Fibroblast of mammary gland (primary cell): ENCODE data around the gene RIPOR2.
"Not testable (repeated sequence)": the region's sequence is repeated elsewhere in the genome, so short reads cannot be mapped to it uniquely, and the experiment has no call there.

ENCODE experiments used
- DNase-seq: peaks from one replicate; pipeline ENCODE4 v3.0.0-alpha.2; 2010; ENCODE audit warnings: low read depth
- H3K4me3 ChIP-seq: 2 replicates; pipeline ENCODE4 v1.5.1; 2011; ENCODE audit warnings: low read depth, mild to moderate bottlenecking, low read length, moderate library complexity; ENCODE audit not compliant: control insufficient read depth
- TF ChIP-seq, protein P1 (sequence below): conservative IDR thresholded peaks from 2 replicates; pipeline ENCODE4 v1.5.1; 2011; ENCODE audit warnings: low read depth, low read length, inconsistent platforms; ENCODE audit not compliant: control insufficient read depth, insufficient read depth

RIPOR2 gene

DNA sequence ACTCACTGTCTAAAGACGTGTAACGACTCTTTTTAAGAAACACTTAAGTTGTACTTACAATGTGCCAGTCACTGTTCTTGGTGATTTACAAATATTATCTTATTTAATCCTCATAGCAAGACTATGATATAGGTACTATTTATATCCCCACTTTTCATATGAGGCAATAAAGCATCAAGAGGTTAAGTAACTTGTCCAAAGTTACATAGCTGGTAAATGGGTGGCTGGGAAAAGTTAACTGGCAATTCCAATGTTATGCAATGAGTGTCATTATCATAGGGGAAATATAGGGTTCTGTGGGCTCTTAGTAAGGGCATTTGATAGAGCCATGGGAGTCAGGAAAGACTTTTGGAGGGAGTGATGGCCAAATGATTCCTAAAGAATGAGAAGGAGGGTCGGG lies 21.4 kb upstream of the RIPOR2 start:
- no peak for DNase-seq
- TF ChIP-seq, protein P1, sequence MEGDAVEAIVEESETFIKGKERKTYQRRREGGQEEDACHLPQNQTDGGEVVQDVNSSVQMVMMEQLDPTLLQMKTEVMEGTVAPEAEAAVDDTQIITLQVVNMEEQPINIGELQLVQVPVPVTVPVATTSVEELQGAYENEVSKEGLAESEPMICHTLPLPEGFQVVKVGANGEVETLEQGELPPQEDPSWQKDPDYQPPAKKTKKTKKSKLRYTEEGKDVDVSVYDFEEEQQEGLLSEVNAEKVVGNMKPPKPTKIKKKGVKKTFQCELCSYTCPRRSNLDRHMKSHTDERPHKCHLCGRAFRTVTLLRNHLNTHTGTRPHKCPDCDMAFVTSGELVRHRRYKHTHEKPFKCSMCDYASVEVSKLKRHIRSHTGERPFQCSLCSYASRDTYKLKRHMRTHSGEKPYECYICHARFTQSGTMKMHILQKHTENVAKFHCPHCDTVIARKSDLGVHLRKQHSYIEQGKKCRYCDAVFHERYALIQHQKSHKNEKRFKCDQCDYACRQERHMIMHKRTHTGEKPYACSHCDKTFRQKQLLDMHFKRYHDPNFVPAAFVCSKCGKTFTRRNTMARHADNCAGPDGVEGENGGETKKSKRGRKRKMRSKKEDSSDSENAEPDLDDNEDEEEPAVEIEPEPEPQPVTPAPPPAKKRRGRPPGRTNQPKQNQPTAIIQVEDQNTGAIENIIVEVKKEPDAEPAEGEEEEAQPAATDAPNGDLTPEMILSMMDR: no peak
- no peak overlapping the region for H3K4me3 ChIP-seq

DNA sequence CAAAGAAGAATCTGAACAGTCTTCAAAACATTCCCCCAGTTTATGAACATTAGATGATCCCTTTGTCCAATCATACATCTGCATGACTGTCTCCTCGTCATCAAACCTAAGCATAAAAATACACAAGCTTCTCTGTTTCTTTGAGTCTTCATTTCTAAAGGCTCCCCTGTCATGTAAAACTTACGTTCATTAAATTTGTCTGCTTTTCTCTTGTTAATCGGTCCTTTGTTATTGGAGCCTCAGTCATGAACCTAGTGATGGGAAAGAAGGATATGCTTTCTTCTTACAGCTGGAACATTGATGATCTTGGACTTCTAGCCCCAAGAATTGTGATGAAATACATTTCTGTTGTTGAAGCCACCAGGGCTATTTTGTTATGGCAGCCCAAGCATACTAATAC lies 18.0 kb upstream of the RIPOR2 start:
- no peak overlapping the region for H3K4me3 ChIP-seq
- DNase-seq: no peak
- TF ChIP-seq, protein P1: no peak

DNA sequence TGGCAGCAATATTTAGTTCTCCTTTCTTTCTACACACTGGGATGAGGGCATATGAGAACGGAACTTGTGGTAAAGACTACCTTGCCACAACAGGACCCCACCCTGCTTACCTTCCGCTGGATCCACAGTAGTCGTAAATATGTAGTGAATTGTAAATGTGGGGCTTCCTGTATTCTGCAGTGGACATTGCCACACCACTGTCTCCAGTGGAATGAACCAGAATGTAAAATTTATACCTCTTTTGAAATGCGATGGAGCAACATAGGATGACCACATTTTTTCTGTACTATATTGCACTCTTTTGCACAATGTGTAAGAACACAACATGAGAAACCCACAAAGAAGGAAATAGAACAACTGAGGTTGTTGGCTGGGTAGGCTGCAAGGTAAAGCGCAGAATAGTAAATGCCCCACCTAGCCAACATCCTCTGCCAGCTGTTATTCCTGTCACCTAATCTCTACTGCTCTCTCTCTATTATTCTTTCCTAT lies 16.1 kb upstream of the RIPOR2 start:
- no peak overlapping the region for H3K4me3 ChIP-seq
- DNase-seq: no peak
- TF ChIP-seq, protein P1: no peak

DNA sequence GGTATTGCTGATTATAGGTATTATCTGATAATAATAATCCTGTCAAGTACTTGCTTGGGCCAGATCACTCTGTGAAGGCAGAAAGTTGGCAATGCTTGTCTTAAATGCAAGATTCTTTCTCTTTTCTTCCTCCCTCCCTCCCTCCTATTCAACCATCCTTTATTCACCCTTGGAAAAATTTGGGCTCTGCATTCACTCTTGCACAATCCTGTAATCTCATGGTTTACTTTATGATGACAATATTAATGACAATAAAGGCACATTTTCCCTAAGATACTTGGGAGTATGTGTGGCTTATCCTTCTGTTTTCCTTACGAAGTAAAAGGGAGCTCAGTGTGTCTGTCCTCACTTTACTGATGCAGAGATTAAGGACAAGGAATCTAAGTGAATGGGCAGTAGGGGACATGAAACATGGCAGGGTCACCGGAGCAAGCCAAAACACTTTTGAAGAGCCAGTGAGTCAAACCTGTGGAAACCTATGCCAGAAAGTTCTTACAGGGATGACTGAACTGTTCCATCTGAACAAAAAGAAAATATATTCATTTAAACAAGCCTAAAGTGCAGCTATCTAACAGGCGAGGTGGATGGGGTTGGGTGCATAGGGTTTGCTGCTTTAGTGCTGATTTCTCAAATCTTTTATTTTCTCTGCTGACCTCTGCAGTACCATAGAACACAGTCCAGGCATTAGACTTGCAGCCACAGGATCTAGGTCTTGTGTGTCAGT lies 14.6 kb upstream of the RIPOR2 start:
- DNase-seq: no peak
- TF ChIP-seq, protein P1: no peak
- H3K4me3 ChIP-seq: no peak overlapping the region

DNA sequence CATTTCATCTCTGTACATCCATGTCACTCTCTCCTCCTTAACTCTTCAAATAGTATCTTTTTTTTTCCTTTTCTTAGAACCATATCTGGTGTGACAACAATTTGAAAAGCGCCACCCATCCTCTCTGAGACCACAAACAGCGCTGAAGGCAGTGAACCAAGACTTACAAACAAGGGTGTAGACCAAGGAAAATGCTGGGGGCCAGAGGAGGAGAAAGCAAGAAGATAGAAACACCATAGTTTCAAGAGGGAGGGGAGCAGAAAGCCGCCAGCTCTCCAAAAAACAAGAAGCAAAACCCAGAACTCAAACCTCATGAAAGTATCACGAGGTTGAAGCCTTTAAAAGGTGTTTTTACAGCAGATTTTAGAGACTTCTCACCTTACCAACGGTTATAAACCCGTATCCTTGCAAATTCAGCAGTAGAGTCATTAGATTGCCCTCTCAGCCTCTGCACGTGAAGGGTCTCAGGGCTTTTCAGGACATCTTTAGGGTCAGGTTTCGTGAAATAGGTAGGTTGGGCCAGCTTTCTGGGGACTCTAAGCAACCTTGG lies 13.3 kb upstream of the RIPOR2 start:
- DNase-seq: no peak
- TF ChIP-seq, protein P1: no peak
- no peak overlapping the region for H3K4me3 ChIP-seq

DNA sequence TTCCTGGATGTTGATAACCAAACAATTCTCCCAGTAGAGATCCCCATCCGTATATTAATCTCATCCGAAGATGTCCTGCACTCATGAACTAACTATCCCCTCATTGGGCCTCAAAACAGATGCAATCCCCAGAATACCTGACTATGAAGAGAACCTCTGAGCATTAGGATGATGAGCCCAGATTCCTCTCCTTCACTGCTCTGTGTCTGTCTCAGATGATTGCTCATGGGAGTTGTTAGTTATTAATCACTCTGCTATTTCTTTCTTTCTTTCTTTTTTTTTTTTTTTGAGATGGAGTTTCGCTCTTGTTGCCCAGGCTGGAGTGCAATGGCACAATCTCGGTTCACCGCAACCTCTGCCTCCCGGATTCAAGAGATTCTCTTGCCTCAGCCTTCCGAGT lies 12.5 kb upstream of the RIPOR2 start:
- H3K4me3 ChIP-seq, DNase-seq: not testable (repeated sequence)

DNA sequence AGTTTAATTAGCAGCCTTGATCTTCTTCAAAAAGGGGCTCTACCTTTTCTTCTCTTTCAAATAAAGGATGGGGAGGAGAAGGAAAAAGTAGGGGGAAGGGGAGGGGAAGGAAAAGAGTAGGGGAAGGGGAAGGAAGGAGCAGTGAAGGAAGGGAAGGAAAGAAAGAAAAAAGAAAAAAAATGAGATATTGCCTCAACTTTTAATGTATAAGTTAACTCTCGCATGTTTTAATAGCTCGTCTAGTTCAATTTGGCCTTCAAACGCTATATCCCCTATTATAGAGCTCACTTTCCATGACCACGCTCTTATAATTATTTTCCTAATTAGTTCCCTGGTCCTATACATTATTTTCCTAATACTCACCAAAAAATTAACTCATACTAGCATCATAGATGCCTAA lies 11.9 kb upstream of the RIPOR2 start:
- no peak for DNase-seq
- TF ChIP-seq, protein P1: no peak
- H3K4me3 ChIP-seq: no peak overlapping the region
